Aorta (tissue), 5 donors: ENCODE results near the gene ANXA2R. TPM values are rescaled to one million over a fixed set of nuclear protein-coding genes. Genes with fewer than 3 reads are reported as not detected.

Experiments used
- ATAC-seq: fragments of 200-7000 bp; cut with Tn5 transposase; one replicate; pipeline ENCODE4 v1.9.1; 2022; ENCODE audit warnings: moderate library complexity; ENCODE audit not compliant: low FRiP score
- DNase-seq, 2 donors: peaks; one replicate each; pipeline ENCODE4 v3.0.0-alpha.2; 2020
- H3K27ac ChIP-seq, 2 donors: one replicate each; pipeline ENCODE4 v1.5.1; 2013; ENCODE audit warnings: low read length in 2 of 2, mild to moderate bottlenecking in 2 of 2, moderate library complexity in 2 of 2, control low read depth in 1 of 2, inconsistent platforms in 1 of 2, low read depth in 1 of 2
- H3K27me3 ChIP-seq, 2 donors: one replicate each; pipeline ENCODE4 v1.6.1; 2013; ENCODE audit warnings: control low read depth in 1 of 2, low read length in 1 of 2, mild to moderate bottlenecking in 1 of 2, moderate library complexity in 1 of 2; ENCODE audit not compliant: insufficient read depth in 2 of 2, control insufficient read depth in 1 of 2
- H3K36me3 ChIP-seq, 2 donors: one replicate each; pipeline ENCODE4 v1.6.1; 2013; ENCODE audit warnings: control low read depth in 1 of 2, low read length in 1 of 2, mild to moderate bottlenecking in 1 of 2; ENCODE audit not compliant: insufficient read depth in 2 of 2, control insufficient read depth in 1 of 2
- H3K4me1 ChIP-seq, 2 donors: one replicate each; pipeline ENCODE4 v1.6.1; 2013; ENCODE audit warnings: low read length in 2 of 2, control low read depth in 1 of 2, mild to moderate bottlenecking in 1 of 2, moderate library complexity in 1 of 2; ENCODE audit not compliant: insufficient read depth in 2 of 2, control insufficient read depth in 1 of 2
- H3K4me3 ChIP-seq, 2 donors: one replicate each; pipeline ENCODE4 v1.5.1; 2013; ENCODE audit warnings: low read length in 2 of 2, control low read depth in 1 of 2, mild to moderate bottlenecking in 1 of 2
- H3K9me3 ChIP-seq: one replicate; pipeline ENCODE4 v1.6.1; 2013; ENCODE audit warnings: mild to moderate bottlenecking, low read length; ENCODE audit not compliant: control insufficient read depth
- WGBS, 2 donors: extraction: QIAGEN DNeasy Blood & Tissue Kit; methylation state at CpG; one replicate each; pipeline ENCODE4 v1.1.7; 2013; 5-methylcytosine and 5-hydroxymethylcytosine counted together
- intact Hi-C, 2 donors: fragments of 100-400 bp; cut with DNase I; formaldehyde crosslinking; loops; one replicate each; pipeline versions ENCODE4 v1.14.2 to v1.15.0; 2022
- polyA plus RNA-seq, 2 donors: library from polyadenylated mRNA; stranded (reverse); fragments of 200-250 nt; gene quantifications; one replicate each; pipeline ENCODE4 v1.2.3, GENCODE V29; 2013
- total RNA-seq, 2 donors: library from RNA; stranded (reverse); fragmentation: NEBNext Ultra II Directional; extraction: Animal tissue kit (Norgen Biotek cat#: 25700); gene quantifications; one replicate each; pipeline ENCODE4 v1.2.1, GENCODE V29; 2021
- donor health status: healthy with polysubstance abuse.
- donor health status: Bipolar disorder and iron deficiency.
- donor health status: DM: no; HTN: no; CAD: no.
- donor health status: DM: no; HTN: no; CAD: no.
- donor health status: DM: yes; HTN: yes; CAD: no.

Gene ANXA2R
- total and polyA plus RNA-seq, 4 donors: 0.38 to 6.4 (median 3.2) TPM

DNA sequence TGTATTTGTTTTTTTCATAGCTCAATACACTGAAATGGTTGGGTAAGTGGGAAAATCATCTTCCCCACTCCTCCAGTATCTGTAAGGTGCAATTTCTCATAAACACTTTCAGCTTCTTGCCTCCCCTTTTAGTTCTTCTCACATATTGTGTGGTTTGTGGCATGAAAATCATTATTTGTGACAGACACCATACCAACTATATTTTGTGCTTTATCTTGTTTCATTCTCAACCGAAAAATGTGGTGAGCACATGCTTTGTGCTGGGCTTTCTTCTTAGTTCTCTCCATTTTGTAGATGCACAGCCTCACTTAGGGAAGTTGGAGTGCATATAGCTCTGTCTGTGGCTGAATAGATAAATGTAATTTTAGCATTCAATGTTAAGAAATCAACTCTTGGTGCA is 6.4 kb upstream of the ANXA2R start:
- DNase-seq (no peak), ATAC-seq (no peak)
- intact Hi-C loops: loop anchor here in 1 of 2 donors (10.0 kb wide), 1 partner anchor 102 kb away; no protein-coding TSS in a partner anchor
- no peaks in the 10 kb centered on the region for H3K27me3 ChIP-seq
- WGBS, 2 donors: 88 to 92% methylated on average over 1 of the region's 1 CpG
- H3K4me3 ChIP-seq: no peak overlapping the region
- no peaks in the 10 kb centered on the region for H3K4me1 ChIP-seq
- H3K27ac ChIP-seq: no peak overlapping the region
- no peaks in the 10 kb centered on the region for H3K36me3 ChIP-seq
- no peaks in the 10 kb centered on the region for H3K9me3 ChIP-seq

DNA sequence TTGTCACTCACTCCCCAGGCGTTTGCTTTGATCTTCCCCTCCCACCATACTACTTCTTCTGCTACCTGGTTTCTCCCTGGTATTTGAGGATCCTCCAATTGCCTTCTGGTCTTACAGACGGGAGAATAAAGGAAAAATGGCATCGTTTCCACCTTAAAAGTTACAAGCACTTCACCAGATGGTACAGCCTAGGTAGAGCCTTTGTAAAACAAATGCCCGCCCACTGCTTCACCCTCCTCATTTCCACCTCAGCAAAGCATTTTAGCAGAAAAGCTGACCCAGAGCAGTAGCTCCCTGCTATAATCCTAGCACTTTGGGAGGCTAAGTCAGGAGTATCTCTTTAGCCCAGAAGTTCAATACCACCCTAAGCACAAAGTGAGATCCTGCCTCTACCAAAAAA is 5.1 kb upstream of the ANXA2R start:
- intact Hi-C loops: loop anchor here in 1 of 2 donors (10.0 kb wide), 1 partner anchor 100 kb away; no protein-coding TSS in a partner anchor
- H3K27me3 ChIP-seq: no peaks in the 10 kb centered on the region
- ATAC-seq (no peak), DNase-seq (no peak)
- no peak overlapping the region for H3K27ac ChIP-seq
- H3K4me1 ChIP-seq: no peaks in the 10 kb centered on the region
- no peaks in the 10 kb centered on the region for H3K36me3 ChIP-seq
- H3K9me3 ChIP-seq: no peaks in the 10 kb centered on the region
- H3K4me3 ChIP-seq: no peak overlapping the region
- 85 to 86% methylated on average over 4 of the region's 4 CpGs for WGBS, 2 donors

DNA sequence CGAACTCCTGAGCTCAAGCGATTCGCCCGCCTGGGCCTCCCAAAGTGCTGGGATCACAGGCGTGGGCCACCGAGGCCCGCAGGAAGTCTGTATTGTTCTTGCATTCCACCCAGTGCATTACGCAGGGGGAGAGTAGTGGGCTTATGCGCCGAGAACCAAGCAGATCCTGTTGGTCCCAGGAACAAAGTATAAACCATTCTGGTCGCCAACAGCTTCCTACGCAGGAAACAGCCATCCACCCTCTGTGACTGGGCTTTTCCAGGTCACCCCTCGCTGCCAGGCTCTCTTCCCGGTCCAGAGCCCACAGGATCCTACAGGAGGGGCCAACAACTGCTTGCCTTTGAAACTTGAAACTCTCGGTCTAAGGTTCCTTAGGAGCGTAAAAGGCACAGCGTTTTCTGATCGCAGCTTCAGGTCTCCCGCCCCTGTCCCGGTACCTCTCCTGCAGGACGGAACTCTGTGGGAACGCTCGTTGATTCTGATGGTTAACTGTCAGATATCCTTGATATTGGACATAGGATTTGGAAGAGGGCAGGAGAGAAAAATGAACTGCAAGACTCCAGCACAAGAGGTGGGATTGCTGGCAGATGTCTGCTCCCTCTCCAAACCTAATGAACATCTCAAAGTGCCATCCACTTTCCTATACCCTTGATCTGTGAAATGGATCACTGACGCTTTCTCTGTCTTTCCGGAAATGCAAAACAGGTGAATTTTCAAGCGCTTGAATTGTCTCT is 4.2 kb upstream of the ANXA2R start:
- no peaks in the 10 kb centered on the region for H3K9me3 ChIP-seq
- DNase-seq (peak in 1 of 2 donors; percentile 75), ATAC-seq (no peak)
- H3K4me1 ChIP-seq: no peaks in the 10 kb centered on the region
- 66 to 75% methylated on average over 26 of the region's 26 CpGs for WGBS, 2 donors
- no peaks in the 10 kb centered on the region for H3K36me3 ChIP-seq
- intact Hi-C loops: loop anchor here in 1 of 2 donors (10.0 kb wide), 1 partner anchor 100 kb away; no protein-coding TSS in a partner anchor
- no peaks in the 10 kb centered on the region for H3K27me3 ChIP-seq
- no peak overlapping the region for H3K27ac ChIP-seq
- no peak overlapping the region for H3K4me3 ChIP-seq

DNA sequence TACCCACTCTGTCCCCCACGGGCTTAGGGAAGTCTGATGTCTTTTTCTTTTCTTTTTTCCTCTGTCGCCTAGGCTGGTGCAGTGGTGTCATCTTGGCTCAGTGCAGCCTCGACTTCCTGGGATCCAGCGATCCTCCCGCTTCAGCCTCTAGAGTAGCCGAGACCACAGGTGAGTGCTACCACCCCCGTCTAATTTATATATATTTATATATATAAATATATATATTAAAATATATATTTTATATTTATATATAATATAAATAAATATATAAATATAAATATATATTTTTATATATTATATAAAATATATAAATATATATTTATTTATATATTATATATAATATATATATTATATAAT is 3.3 kb upstream of the ANXA2R start:
- intact Hi-C loops: loop anchor here (2.0 to 10.0 kb wide), 5 partner anchors 21 to 99 kb away; no protein-coding TSS in a partner anchor
- no peaks in the 10 kb centered on the region for H3K9me3 ChIP-seq
- peak overlapping the region; percentile 12 to 94 for H3K27ac ChIP-seq
- no peaks in the 10 kb centered on the region for H3K4me1 ChIP-seq
- H3K27me3 ChIP-seq: no peaks in the 10 kb centered on the region
- no peaks in the 10 kb centered on the region for H3K36me3 ChIP-seq
- 8 to 12% methylated on average over 7 of the region's 7 CpGs for WGBS, 2 donors
- peak overlapping the region; percentile 46 to 56 for H3K4me3 ChIP-seq
- DNase-seq (no peak), ATAC-seq (no peak)

DNA sequence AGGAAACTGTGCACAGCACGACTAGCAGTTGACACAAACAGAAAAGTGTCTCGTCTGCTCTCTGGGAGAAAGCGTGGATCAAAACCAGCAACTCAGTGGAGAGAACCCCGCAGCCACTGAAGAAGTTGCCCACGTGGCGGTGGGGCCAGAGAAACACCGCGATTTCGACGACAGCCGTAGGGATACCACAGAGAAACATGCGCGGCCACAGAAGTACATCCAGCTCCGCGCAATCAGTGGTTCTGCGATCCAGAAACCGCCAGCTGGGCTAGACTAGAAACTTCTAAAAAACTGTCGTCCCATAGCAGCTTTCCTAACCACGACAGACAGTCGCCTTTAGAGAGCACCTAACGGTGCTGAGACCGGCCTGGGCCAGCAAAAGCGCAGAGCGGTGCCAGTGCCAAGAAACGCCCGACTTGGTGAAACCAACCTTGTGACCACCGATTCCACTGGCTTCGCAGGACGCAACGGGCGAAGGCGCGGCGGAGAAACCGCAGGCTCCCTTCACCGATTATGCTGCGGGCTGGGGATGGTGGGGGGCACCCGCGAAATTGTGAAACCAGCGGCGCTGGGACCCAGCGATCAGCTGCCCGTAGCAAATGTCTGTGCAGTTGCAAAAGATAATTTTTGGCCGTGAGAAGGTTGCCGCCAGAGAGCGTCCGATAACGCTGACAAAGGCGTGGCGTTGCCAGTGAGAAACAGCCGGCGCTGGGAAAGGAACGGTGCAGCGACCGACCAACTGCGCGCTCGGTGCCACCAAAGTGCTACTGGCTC is 2.7 kb upstream of the ANXA2R start:
- intact Hi-C loops: loop anchor here (2.0 to 10.0 kb wide), 5 partner anchors 22 to 98 kb away; no protein-coding TSS in a partner anchor
- Histone ChIP-seq H3K9me3 (no peaks in the 10 kb centered on the region), H3K4me1 (no peaks in the 10 kb centered on the region)

DNA sequence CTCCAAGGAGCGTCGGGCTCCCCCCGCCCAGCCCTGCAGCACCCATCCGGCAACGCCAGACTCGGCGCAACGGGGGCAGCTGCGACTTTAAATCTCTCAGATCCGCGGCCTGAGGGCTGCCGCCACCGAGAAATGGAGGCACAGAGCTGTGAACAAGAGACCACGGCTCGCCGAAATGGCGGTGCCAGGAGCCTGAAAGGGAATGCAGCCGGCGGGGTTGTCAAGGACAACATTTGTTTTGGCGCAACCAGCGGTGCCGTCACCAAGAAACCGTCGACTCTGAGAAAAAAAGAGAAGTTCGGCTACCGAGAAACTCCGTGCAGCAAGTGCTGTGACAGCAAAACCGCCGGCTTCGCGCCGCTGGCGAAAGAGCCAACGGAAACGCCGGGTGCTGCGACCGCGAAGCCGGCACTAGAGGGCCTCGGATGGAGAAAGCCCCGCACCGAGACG is 2.1 kb upstream of the ANXA2R start:
- ATAC-seq: peak; percentile 73
- H3K27me3 ChIP-seq: no peaks in the 10 kb centered on the region

More for the DNA sequence above, 2.7 kb upstream of the ANXA2R start:
- Histone ChIP-seq H3K27ac (peak overlapping the region; percentile 12 to 94), H3K36me3 (no peaks in the 10 kb centered on the region), H3K27me3 (no peaks in the 10 kb centered on the region), H3K4me3 (peak overlapping the region; percentile 46 to 56)
- 0% methylated on average over 58 of the region's 58 CpGs for WGBS, 2 donors
- peak; percentile 85 to 89 for DNase-seq
- ATAC-seq: peak; percentile 61

DNA sequence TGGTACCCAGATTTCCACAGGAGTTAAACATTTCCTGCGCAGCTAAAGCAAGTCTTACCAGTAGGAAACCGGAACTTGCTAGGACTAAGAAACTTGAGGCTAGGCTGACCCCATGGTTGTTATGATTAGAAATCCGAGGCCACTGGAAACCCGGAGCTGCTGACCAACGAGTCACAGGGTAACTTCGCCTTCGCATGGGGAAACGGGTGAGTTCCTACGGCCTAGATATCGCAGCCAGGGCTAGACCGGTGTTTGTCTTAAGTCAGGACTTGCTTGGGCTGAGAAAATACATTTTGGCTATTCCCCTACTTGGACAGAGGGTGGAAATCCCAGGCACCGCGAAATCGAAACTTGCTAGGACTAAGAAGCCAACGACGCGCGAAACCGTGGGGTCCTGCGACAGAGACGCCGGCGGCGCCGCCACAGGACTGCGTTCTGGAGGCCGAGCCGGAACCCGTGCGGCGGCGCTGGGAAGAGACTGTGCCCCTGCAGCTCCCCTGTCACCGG is 1.6 kb upstream of the ANXA2R start:
- H3K9me3 ChIP-seq: no peaks in the 10 kb centered on the region
- no peaks in the 10 kb centered on the region for H3K27me3 ChIP-seq
- WGBS, 2 donors: 0% methylated on average over 33 of the region's 33 CpGs
- H3K36me3 ChIP-seq: no peaks in the 10 kb centered on the region
- intact Hi-C loops: loop anchor here (2.0 to 10.0 kb wide), 7 partner anchors 23 to 97 kb away; no protein-coding TSS in a partner anchor
- H3K4me1 ChIP-seq: no peaks in the 10 kb centered on the region
- DNase-seq (peak; percentile 78 to 91), ATAC-seq (peak; percentile 72)
- H3K4me3 ChIP-seq: peak overlapping the region; percentile 46 to 56
- peak overlapping the region; percentile 12 to 94 for H3K27ac ChIP-seq

More for the DNA sequence above, 2.1 kb upstream of the ANXA2R start:
- peak overlapping the region; percentile 46 to 56 for H3K4me3 ChIP-seq
- H3K9me3 ChIP-seq: no peaks in the 10 kb centered on the region
- DNase-seq: peak; percentile 89 to 92
- no peaks in the 10 kb centered on the region for H3K36me3 ChIP-seq
- intact Hi-C loops: loop anchor here (2.0 to 10.0 kb wide), 5 partner anchors 23 to 97 kb away; no protein-coding TSS in a partner anchor
- no peaks in the 10 kb centered on the region for H3K4me1 ChIP-seq
- 0 to 1% methylated on average over 44 of the region's 44 CpGs for WGBS, 2 donors
- peak overlapping the region; percentile 12 to 94 for H3K27ac ChIP-seq

DNA sequence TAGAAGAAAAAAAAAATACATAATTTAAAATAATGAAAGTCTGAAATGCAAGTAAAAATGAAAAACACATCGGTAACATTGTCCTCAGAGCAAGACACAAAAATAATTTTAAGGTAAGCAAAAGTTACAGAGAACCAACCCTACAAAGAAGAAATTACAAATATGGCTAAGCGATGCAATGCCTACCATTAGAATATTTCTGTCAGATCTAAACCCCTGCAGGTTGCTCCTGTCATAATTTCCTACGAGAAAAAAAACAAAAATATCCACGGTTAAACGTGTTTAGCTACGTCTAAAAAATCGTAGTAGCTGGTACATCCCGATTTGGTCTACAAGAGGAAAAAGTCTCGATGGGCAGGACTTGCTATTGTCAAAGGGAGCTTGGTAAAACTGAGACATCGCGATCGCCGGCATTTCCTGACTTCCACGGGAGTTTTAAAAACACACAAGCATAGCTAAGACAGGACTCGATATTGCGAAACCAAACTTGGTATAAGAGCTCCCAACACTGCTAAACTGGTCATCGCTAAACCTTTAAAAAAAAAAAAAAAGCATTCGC is 1.1 kb upstream of the ANXA2R start:
- ATAC-seq: peak; percentile 40
- 3 to 4% methylated on average over 18 of the region's 18 CpGs for WGBS, 2 donors
- Histone ChIP-seq H3K27ac (peak overlapping the region; percentile 12 to 94), H3K9me3 (no peaks in the 10 kb centered on the region), H3K36me3 (no peaks in the 10 kb centered on the region), H3K27me3 (no peaks in the 10 kb centered on the region), H3K4me3 (peak overlapping the region; percentile 46 to 56), H3K4me1 (no peaks in the 10 kb centered on the region)
- intact Hi-C loops: loop anchor here (2.0 to 10.0 kb wide), 3 partner anchors 46 to 96 kb away; no protein-coding TSS in a partner anchor
- peak in 1 of 2 donors; percentile 65 for DNase-seq
